Hepatocyte (in vitro differentiated cells): ENCODE measurements around the gene IL31RA. TPM values are rescaled to one million over a fixed set of nuclear protein-coding genes. Genes with fewer than 3 reads are reported as not detected.
A peak's percentile ranks its signal among the peaks of the same experiment; 100 is the strongest.
"Not testable (repeated sequence)": the region's sequence is repeated elsewhere in the genome, so short reads cannot be mapped to it uniquely, and the experiment has no call there.

Experiments
- DNase-seq: peaks from one replicate; pipeline ENCODE4 v3.0.0-alpha.2; 2016; ENCODE audit warnings: low spot score
- H2AFZ ChIP-seq: fragments of 200-600 bp; sonication (generic); 2 replicates; pipeline ENCODE4 v1.6.0; 2016; ENCODE audit warnings: antibody characterized with exemption, mild to moderate bottlenecking
- H3K27ac ChIP-seq: fragments of 200-600 bp; sonication (generic); 2 replicates; pipeline ENCODE4 v1.5.1; 2016; ENCODE audit warnings: mild to moderate bottlenecking
- H3K27me3 ChIP-seq: fragments of 200-600 bp; sonication (generic); 2 replicates; pipeline ENCODE4 v1.6.1; 2016
- H3K36me3 ChIP-seq: fragments of 200-600 bp; sonication (generic); replicated peaks from 2 replicates; pipeline ENCODE4 v1.5.1; 2016; ENCODE audit warnings: low read depth; ENCODE audit not compliant: insufficient read depth
- H3K4me1 ChIP-seq: fragments of 200-600 bp; sonication (generic); 2 replicates; pipeline ENCODE4 v1.5.1; 2016; ENCODE audit warnings: mild to moderate bottlenecking, moderate library complexity; ENCODE audit not compliant: insufficient read depth
- H3K4me2 ChIP-seq: fragments of 200-600 bp; sonication (generic); 2 replicates; pipeline ENCODE4 v1.6.0; 2016
- H3K4me3 ChIP-seq: fragments of 200-600 bp; sonication (generic); 2 replicates; pipeline ENCODE4 v1.5.1; 2016; ENCODE audit warnings: mild to moderate bottlenecking
- H3K79me2 ChIP-seq: fragments of 200-600 bp; sonication (generic); 2 replicates; pipeline ENCODE4 v1.6.0; 2017; ENCODE audit warnings: mild to moderate bottlenecking
- H3K9me2 ChIP-seq: fragments of 200-600 bp; sonication (generic); replicated peaks from 2 replicates; pipeline ENCODE4 v1.6.0; 2017; ENCODE audit warnings: mild to moderate bottlenecking; ENCODE audit not compliant: insufficient read depth
- H3K9me3 ChIP-seq: fragments of 200-600 bp; sonication (generic); 2 replicates; pipeline ENCODE4 v1.5.1; 2016; ENCODE audit warnings: low read depth, mild to moderate bottlenecking
- H4K20me1 ChIP-seq: fragments of 200-600 bp; sonication (generic); 2 replicates; pipeline ENCODE4 v1.6.0; 2016; ENCODE audit warnings: mild to moderate bottlenecking; ENCODE audit not compliant: insufficient read depth, poor library complexity, severe bottlenecking
- CTCF ChIP-seq: fragments of 200-600 bp; sonication (generic); IDR thresholded peaks from 2 replicates; pipeline ENCODE4 v1.5.1; 2016; ENCODE audit warnings: antibody characterized with exemption, mild to moderate bottlenecking; ENCODE audit not compliant: poor library complexity
- EZH2 ChIP-seq: fragments of 200-600 bp; sonication (generic); IDR thresholded peaks from 2 replicates; pipeline ENCODE4 v1.6.1; 2016; ENCODE audit warnings: antibody characterized with exemption, mild to moderate bottlenecking, borderline replicate concordance
- EZH2phosphoT487 ChIP-seq: fragments of 200-600 bp; sonication (generic); IDR thresholded peaks from one replicate; pipeline ENCODE4 v1.6.1; 2018; ENCODE audit warnings: antibody characterized with exemption, mild to moderate bottlenecking, low read depth, moderate library complexity; ENCODE audit not compliant: unreplicated experiment, severe bottlenecking
- WGBS: methylation state at CpG from one replicate; pipeline ENCODE4 v1.1.6; 2016; ENCODE audit warnings: low lambda C conversion rate; ENCODE audit errors: missing lambda C conversion rate; 5-methylcytosine and 5-hydroxymethylcytosine counted together
- polyA plus RNA-seq: library from polyadenylated mRNA; unstranded; fragments of >200 nt; fragmentation: Nextera tagmentation; extraction: Ambion mirVana; gene quantifications from 2 replicates; pipeline ENCODE4 v1.2.1, GENCODE V29; 2016
- total RNA-seq: library from RNA; depleted of rRNA; stranded (reverse); fragments of >200 nt; gene quantifications from 2 replicates; pipeline ENCODE4 v1.2.3, GENCODE V29; 2014

The IL31RA gene
- total and polyA plus RNA-seq, 2 experiments from 2014 or later = 0.53 to 0.93 TPM

- Histone ChIP-seq H3K4me3 (no peak overlapping the region), H3K79me2 (no peaks in the 10 kb centered on the region), H3K27me3 (no peaks in the 10 kb centered on the region), H3K27ac (no peak overlapping the region), H2AFZ (no peak overlapping the region), H4K20me1 (no peaks in the 10 kb centered on the region), H3K4me1 (peaks cover 19% of the 10 kb centered on the region), H3K9me2 (no peaks in the 10 kb centered on the region), H3K4me2 (no peak overlapping the region), H3K9me3 (no peaks in the 10 kb centered on the region), H3K36me3 (no peaks in the 10 kb centered on the region)
- DNase-seq = peak; percentile 89
- TF ChIP-seq CTCF = peak; percentile 86
- TF ChIP-seq EZH2phosphoT487 = no peak
- 26% methylated on average over 3 of the region's 3 CpGs for WGBS
These were observed 85.0 kb downstream of the IL31RA start for GRCh38 chr5:55936100-55936693.

GRCh38 chr5:55937598-55937997 lies 86.4 kb downstream of the IL31RA start:
- not testable (repeated sequence) for DNase-seq, H3K9me3 ChIP-seq, H3K4me2 ChIP-seq, H3K4me3 ChIP-seq, H3K36me3 ChIP-seq, H3K27ac ChIP-seq, H3K9me2 ChIP-seq, H4K20me1 ChIP-seq, H3K27me3 ChIP-seq, H2AFZ ChIP-seq, H3K79me2 ChIP-seq
- peaks cover 19% of the 10 kb centered on the region for H3K4me1 ChIP-seq

GRCh38 chr5:55941154-55941553 lies 90.0 kb downstream of the IL31RA start:
- not testable (repeated sequence) for H2AFZ ChIP-seq, DNase-seq, H3K9me3 ChIP-seq, H3K36me3 ChIP-seq, H3K4me2 ChIP-seq, H3K4me3 ChIP-seq, H3K4me1 ChIP-seq, H3K27ac ChIP-seq, H3K27me3 ChIP-seq, H4K20me1 ChIP-seq, H3K9me2 ChIP-seq
- WGBS = 97% methylated on average over 4 of the region's 4 CpGs
- H3K79me2 ChIP-seq = peaks cover 15% of the 10 kb centered on the region

GRCh38 chr5:55959208-55959607 lies 108.1 kb downstream of the IL31RA start:
- DNase-seq = no peak
- H3K27ac ChIP-seq = no peak overlapping the region
- no peaks in the 10 kb centered on the region for H3K9me2 ChIP-seq
- no peaks in the 10 kb centered on the region for H4K20me1 ChIP-seq
- H3K4me2 ChIP-seq = no peak overlapping the region
- TF ChIP-seq CTCF (no peak), EZH2phosphoT487 (no peak), EZH2 (no peak)
- H3K27me3 ChIP-seq = no peaks in the 10 kb centered on the region
- no peak overlapping the region for H3K4me3 ChIP-seq
- no peaks in the 10 kb centered on the region for H3K4me1 ChIP-seq
- no peaks in the 10 kb centered on the region for H3K9me3 ChIP-seq
- 96% methylated on average over 1 of the region's 1 CpG for WGBS
- no peak overlapping the region for H2AFZ ChIP-seq
- H3K36me3 ChIP-seq = no peaks in the 10 kb centered on the region
- peaks cover 44% of the 10 kb centered on the region for H3K79me2 ChIP-seq
